Mesothelial cell of epicardium (in vitro differentiated cells): ENCODE results near the gene ANKRD50. TPM values are rescaled to one million over a fixed set of nuclear protein-coding genes. Genes with fewer than 3 reads are reported as not detected.

ENCODE experiments used
- DNase-seq, 2 experiments: peaks; one replicate each; pipeline ENCODE4 v3.0.0; 2021; ENCODE audit warnings: low spot score in 2 of 2; ENCODE audit not compliant: unreplicated experiment in 2 of 2
- H3K27ac Mint-ChIP-seq: 2 replicates; pipeline ENCODE4 v1.8.0; 2021; ENCODE audit warnings: mixed read lengths
- H3K27me3 Mint-ChIP-seq: 2 replicates; pipeline ENCODE4 v1.8.0; 2021; ENCODE audit warnings: low read depth, mixed read lengths
- H3K36me3 Mint-ChIP-seq: 2 replicates; pipeline ENCODE4 v1.8.0; 2021; ENCODE audit warnings: mixed read lengths
- H3K4me1 Mint-ChIP-seq: 2 replicates; pipeline ENCODE4 v1.8.0; 2021; ENCODE audit warnings: mixed read lengths
- H3K4me3 Mint-ChIP-seq: 2 replicates; pipeline ENCODE4 v1.8.0; 2021; ENCODE audit warnings: mild to moderate bottlenecking, moderate library complexity, mixed read lengths
- H3K9me3 Mint-ChIP-seq: 2 replicates; pipeline ENCODE4 v1.8.0; 2021; ENCODE audit warnings: mixed read lengths
- CTCF ChIP-seq: fragments of 200-600 bp; sonication (generic); IDR thresholded peaks from one replicate; pipeline ENCODE4 v1.5.0; 2021; ENCODE audit warnings: antibody characterized with exemption; ENCODE audit not compliant: unreplicated experiment
- total RNA-seq: library from RNA; stranded (reverse); gene quantifications from 3 replicates; pipeline ENCODE4 v1.2.1, GENCODE V29; 2021

Gene ANKRD50
- total RNA-seq, 1 donor from 2014 or later = 73.1 TPM

- Mint-ChIP-seq H3K27ac (no peak overlapping the region), H3K4me3 (no peak overlapping the region), H3K9me3 (peaks cover 38% of the 10 kb centered on the region), H3K27me3 (no peaks in the 10 kb centered on the region), H3K4me1 (peaks cover 9% of the 10 kb centered on the region), H3K36me3 (peaks cover 60% of the 10 kb centered on the region)
- TF ChIP-seq CTCF = no peak
- no peak for DNase-seq
These were observed 16.4 kb downstream of the ANKRD50 start for GRCh38 chr4:124696182-124696581.

- TF ChIP-seq CTCF = no peak
- Mint-ChIP-seq H3K36me3 (peaks cover 59% of the 10 kb centered on the region), H3K27me3 (no peaks in the 10 kb centered on the region), H3K4me3 (no peak overlapping the region), H3K27ac (no peak overlapping the region), H3K9me3 (peaks cover 40% of the 10 kb centered on the region), H3K4me1 (peaks cover 11% of the 10 kb centered on the region)
- no peak for DNase-seq
These were observed 17.5 kb downstream of the ANKRD50 start for GRCh38 chr4:124694946-124695598.

GRCh38 chr4:124694306-124694705, 18.2 kb downstream of the ANKRD50 start:
- Mint-ChIP-seq H3K27me3 (no peaks in the 10 kb centered on the region), H3K4me3 (no peak overlapping the region), H3K27ac (peak overlapping the region; percentile 64), H3K36me3 (peaks cover 62% of the 10 kb centered on the region), H3K9me3 (peaks cover 37% of the 10 kb centered on the region), H3K4me1 (peaks cover 14% of the 10 kb centered on the region)
- DNase-seq = no peak
- no peak for TF ChIP-seq CTCF

- Mint-ChIP-seq H3K36me3 (peaks cover 63% of the 10 kb centered on the region), H3K4me1 (peaks cover 17% of the 10 kb centered on the region), H3K27me3 (no peaks in the 10 kb centered on the region), H3K4me3 (no peak overlapping the region), H3K9me3 (peaks cover 36% of the 10 kb centered on the region), H3K27ac (no peak overlapping the region)
- TF ChIP-seq CTCF = no peak
- no peak for DNase-seq
These were observed 20.7 kb downstream of the ANKRD50 start for GRCh38 chr4:124691801-124692200.

- no peaks in the 10 kb centered on the region for H3K27me3 Mint-ChIP-seq
- peaks cover 20% of the 10 kb centered on the region for H3K4me1 Mint-ChIP-seq
- TF ChIP-seq CTCF = no peak
- DNase-seq = no peak
- H3K9me3 Mint-ChIP-seq = peaks cover 34% of the 10 kb centered on the region
- peaks cover 52% of the 10 kb centered on the region for H3K36me3 Mint-ChIP-seq
- no peak overlapping the region for H3K4me3 Mint-ChIP-seq
- peak overlapping the region; percentile 82 for H3K27ac Mint-ChIP-seq
These were observed 26.3 kb downstream of the ANKRD50 start for GRCh38 chr4:124686279-124686678.
